ENCODE measurements around the gene MCC.
A peak's percentile ranks its signal among the peaks of the same experiment; 100 is the strongest.

MCC gene

GRCh38 chr5:113204525-113205161, 283.6 kb downstream of the MCC start:
- no peaks in the 10 kb centered on the region for H3K9me3 ChIP-seq (ENCODE audit: control insufficient read depth in 1 of 2, low read length in 2 of 2)
- no peak overlapping the region for H3K4me3 ChIP-seq (ENCODE audit: low read depth in 1 of 2, low read length in 2 of 2)
- H3K27me3 ChIP-seq (ENCODE audit: low read depth, low read length): no peaks in the 10 kb centered on the region
- H3K27ac ChIP-seq (ENCODE audit: low read length): no peak overlapping the region
- H3K4me1 ChIP-seq (ENCODE audit: control insufficient read depth in 1 of 2, insufficient read depth in 2 of 2, low read length in 2 of 2): peaks cover 0 to under 1% of the 10 kb centered on the region in 2 donors
- no peaks in the 10 kb centered on the region for H3K36me3 ChIP-seq (ENCODE audit: control insufficient read depth in 1 of 2, insufficient read depth in 2 of 2, low read length in 2 of 2)

- no peaks in the 10 kb centered on the region for H3K27me3 ChIP-seq (ENCODE audit: low read depth, low read length)
- H3K36me3 ChIP-seq (ENCODE audit: control insufficient read depth in 1 of 2, insufficient read depth in 2 of 2, low read length in 2 of 2): no peaks in the 10 kb centered on the region
- no peaks in the 10 kb centered on the region for H3K9me3 ChIP-seq (ENCODE audit: control insufficient read depth in 1 of 2, low read length in 2 of 2)
- peaks cover 0 to 5% of the 10 kb centered on the region in 2 donors for H3K4me1 ChIP-seq (ENCODE audit: control insufficient read depth in 1 of 2, insufficient read depth in 2 of 2, low read length in 2 of 2)
- no peak overlapping the region for H3K27ac ChIP-seq (ENCODE audit: low read length)
- H3K4me3 ChIP-seq (ENCODE audit: low read depth in 1 of 2, low read length in 2 of 2): no peak overlapping the region
These were observed 284.3 kb downstream of the MCC start for GRCh38 chr5:113203916-113204315.

- no peak overlapping the region for H3K27ac ChIP-seq (ENCODE audit: low read length)
- H3K9me3 ChIP-seq (ENCODE audit: control insufficient read depth in 1 of 2, low read length in 2 of 2): no peaks in the 10 kb centered on the region
- peak overlapping the region in 1 of 2 donors; percentile 9 for H3K4me3 ChIP-seq (ENCODE audit: low read depth in 1 of 2, low read length in 2 of 2)
- no peaks in the 10 kb centered on the region for H3K36me3 ChIP-seq (ENCODE audit: control insufficient read depth in 1 of 2, insufficient read depth in 2 of 2, low read length in 2 of 2)
- no peaks in the 10 kb centered on the region for H3K27me3 ChIP-seq (ENCODE audit: low read depth, low read length)
- H3K4me1 ChIP-seq (ENCODE audit: control insufficient read depth in 1 of 2, insufficient read depth in 2 of 2, low read length in 2 of 2): peaks cover 0 to 5% of the 10 kb centered on the region in 2 donors
These were observed 285.2 kb downstream of the MCC start for GRCh38 chr5:113202746-113203716.

- H3K27ac ChIP-seq (ENCODE audit: low read length): no peak overlapping the region
These were observed 286.0 kb downstream of the MCC start for GRCh38 chr5:113202287-113202686.

GRCh38 chr5:113201715-113202114, 286.5 kb downstream of the MCC start:
- H3K27ac ChIP-seq (ENCODE audit: low read length): no peak overlapping the region
- no peak overlapping the region for H3K4me3 ChIP-seq (ENCODE audit: low read depth in 1 of 2, low read length in 2 of 2)
- peaks cover 0 to 5% of the 10 kb centered on the region in 2 donors for H3K4me1 ChIP-seq (ENCODE audit: control insufficient read depth in 1 of 2, insufficient read depth in 2 of 2, low read length in 2 of 2)
- no peaks in the 10 kb centered on the region for H3K36me3 ChIP-seq (ENCODE audit: control insufficient read depth in 1 of 2, insufficient read depth in 2 of 2, low read length in 2 of 2)
- H3K27me3 ChIP-seq (ENCODE audit: low read depth, low read length): no peaks in the 10 kb centered on the region
- no peaks in the 10 kb centered on the region for H3K9me3 ChIP-seq (ENCODE audit: control insufficient read depth in 1 of 2, low read length in 2 of 2)

More at GRCh38 chr5:113202287-113202686, 286.0 kb downstream of the MCC start:
- Histone ChIP-seq H3K27me3 (ENCODE audit: low read depth, low read length) (no peaks in the 10 kb centered on the region), H3K36me3 (ENCODE audit: control insufficient read depth in 1 of 2, insufficient read depth in 2 of 2, low read length in 2 of 2) (no peaks in the 10 kb centered on the region), H3K9me3 (ENCODE audit: control insufficient read depth in 1 of 2, low read length in 2 of 2) (no peaks in the 10 kb centered on the region), H3K4me3 (ENCODE audit: low read depth in 1 of 2, low read length in 2 of 2) (no peak overlapping the region), H3K4me1 (ENCODE audit: control insufficient read depth in 1 of 2, insufficient read depth in 2 of 2, low read length in 2 of 2) (peaks cover 0 to 5% of the 10 kb centered on the region in 2 donors)

- Histone ChIP-seq H3K9me3 (ENCODE audit: control insufficient read depth in 1 of 2, low read length in 2 of 2) (no peaks in the 10 kb centered on the region), H3K27me3 (ENCODE audit: low read depth, low read length) (no peaks in the 10 kb centered on the region), H3K4me1 (ENCODE audit: control insufficient read depth in 1 of 2, insufficient read depth in 2 of 2, low read length in 2 of 2) (peaks cover 5 to 7% of the 10 kb centered on the region in 2 donors), H3K36me3 (ENCODE audit: control insufficient read depth in 1 of 2, insufficient read depth in 2 of 2, low read length in 2 of 2) (no peaks in the 10 kb centered on the region), H3K27ac (ENCODE audit: low read length) (no peak overlapping the region), H3K4me3 (ENCODE audit: low read depth in 1 of 2, low read length in 2 of 2) (no peak overlapping the region)
These were observed 288.9 kb downstream of the MCC start for GRCh38 chr5:113199122-113199905.

GRCh38 chr5:113197456-113198200, 290.6 kb downstream of the MCC start:
- peaks cover 0 to 5% of the 10 kb centered on the region in 2 donors for H3K9me3 ChIP-seq (ENCODE audit: control insufficient read depth in 1 of 2, low read length in 2 of 2)
- no peaks in the 10 kb centered on the region for H3K27me3 ChIP-seq (ENCODE audit: low read depth, low read length)
- no peaks in the 10 kb centered on the region for H3K36me3 ChIP-seq (ENCODE audit: control insufficient read depth in 1 of 2, insufficient read depth in 2 of 2, low read length in 2 of 2)
- no peak overlapping the region for H3K4me3 ChIP-seq (ENCODE audit: low read depth in 1 of 2, low read length in 2 of 2)
- peaks cover 5 to 7% of the 10 kb centered on the region in 2 donors for H3K4me1 ChIP-seq (ENCODE audit: control insufficient read depth in 1 of 2, insufficient read depth in 2 of 2, low read length in 2 of 2)
- H3K27ac ChIP-seq (ENCODE audit: low read length): no peak overlapping the region

GRCh38 chr5:113195771-113196170, 292.5 kb downstream of the MCC start:
- Histone ChIP-seq H3K27me3 (ENCODE audit: low read depth, low read length) (no peaks in the 10 kb centered on the region), H3K9me3 (ENCODE audit: control insufficient read depth in 1 of 2, low read length in 2 of 2) (peaks cover 0 to 5% of the 10 kb centered on the region in 2 donors), H3K27ac (ENCODE audit: low read length) (no peak overlapping the region), H3K36me3 (ENCODE audit: control insufficient read depth in 1 of 2, insufficient read depth in 2 of 2, low read length in 2 of 2) (no peaks in the 10 kb centered on the region), H3K4me1 (ENCODE audit: control insufficient read depth in 1 of 2, insufficient read depth in 2 of 2, low read length in 2 of 2) (peaks cover 5 to 7% of the 10 kb centered on the region in 2 donors), H3K4me3 (ENCODE audit: low read depth in 1 of 2, low read length in 2 of 2) (no peak overlapping the region)

- no peaks in the 10 kb centered on the region for H3K27me3 ChIP-seq (ENCODE audit: low read depth, low read length)
- H3K4me3 ChIP-seq (ENCODE audit: low read depth in 1 of 2, low read length in 2 of 2): no peak overlapping the region
- H3K27ac ChIP-seq (ENCODE audit: low read length): no peak overlapping the region
- H3K9me3 ChIP-seq (ENCODE audit: control insufficient read depth in 1 of 2, low read length in 2 of 2): peaks cover 0 to 5% of the 10 kb centered on the region in 2 donors
- no peaks in the 10 kb centered on the region for H3K36me3 ChIP-seq (ENCODE audit: control insufficient read depth in 1 of 2, insufficient read depth in 2 of 2, low read length in 2 of 2)
- peaks cover 5 to 7% of the 10 kb centered on the region in 2 donors for H3K4me1 ChIP-seq (ENCODE audit: control insufficient read depth in 1 of 2, insufficient read depth in 2 of 2, low read length in 2 of 2)
These were observed 293.0 kb downstream of the MCC start for GRCh38 chr5:113195251-113195650.

GRCh38 chr5:113194591-113194990, 293.7 kb downstream of the MCC start:
- Histone ChIP-seq H3K9me3 (ENCODE audit: control insufficient read depth in 1 of 2, low read length in 2 of 2) (peaks cover 0 to 5% of the 10 kb centered on the region in 2 donors), H3K4me1 (ENCODE audit: control insufficient read depth in 1 of 2, insufficient read depth in 2 of 2, low read length in 2 of 2) (peaks cover 4 to 7% of the 10 kb centered on the region in 2 donors), H3K27me3 (ENCODE audit: low read depth, low read length) (no peaks in the 10 kb centered on the region), H3K4me3 (ENCODE audit: low read depth in 1 of 2, low read length in 2 of 2) (no peak overlapping the region), H3K27ac (ENCODE audit: low read length) (no peak overlapping the region), H3K36me3 (ENCODE audit: control insufficient read depth in 1 of 2, insufficient read depth in 2 of 2, low read length in 2 of 2) (no peaks in the 10 kb centered on the region)
